HEK293T (cell line): ENCODE measurements around the gene CCDC148.
"Not testable (repeated sequence)": the region's sequence is repeated elsewhere in the genome, so short reads cannot be mapped to it uniquely, and the experiment has no call there.

Experiments used
- CTCF ChIA-PET: fragments of 350-600 bp; formaldehyde crosslinking; extraction: SDS; loops from one replicate; lab custom pipeline; 2021; ENCODE audit warnings: antibody characterized with exemption, inconsistent platforms; lab: Yijun Ruan, JAX
- POLR2A ChIA-PET: fragments of 350-600 bp; formaldehyde crosslinking; extraction: SDS; loops from one replicate; lab custom pipeline; 2020; ENCODE audit warnings: antibody characterized with exemption, inconsistent platforms; lab: Yijun Ruan, JAX
- DNase-seq: peaks from one replicate; pipeline ENCODE4 v3.0.0; 2012; ENCODE audit warnings: mixed read lengths; ENCODE audit errors: extremely low spot score
- ARNT ChIP-seq: fragments of 450-650 bp; IDR thresholded peaks from 2 replicates; pipeline ENCODE4 v1.6.1; 2017; ENCODE audit warnings: mild to moderate bottlenecking
- BHLHE40 ChIP-seq: fragments of 450-650 bp; IDR thresholded peaks from 2 replicates; pipeline ENCODE4 v1.6.1; 2016; ENCODE audit warnings: mild to moderate bottlenecking, moderate library complexity, borderline replicate concordance
- CTBP1 ChIP-seq: fragments of 450-650 bp; IDR thresholded peaks from 2 replicates; pipeline ENCODE4 v1.6.1; 2016; ENCODE audit warnings: borderline replicate concordance
- ELF4 ChIP-seq: fragments of 450-650 bp; IDR thresholded peaks from 2 replicates; pipeline ENCODE4 v1.6.1; 2017; ENCODE audit warnings: antibody characterized with exemption
- FOXA1 ChIP-seq: fragments of 450-650 bp; IDR thresholded peaks from 2 replicates; pipeline ENCODE4 v1.6.1; 2016; ENCODE audit warnings: mild to moderate bottlenecking
- FOXK2 ChIP-seq: fragments of 450-650 bp; IDR thresholded peaks from 2 replicates; pipeline ENCODE4 v1.6.1; 2016; ENCODE audit warnings: mild to moderate bottlenecking
- FOXM1 ChIP-seq: fragments of 450-650 bp; IDR thresholded peaks from 2 replicates; pipeline ENCODE4 v1.6.1; 2017; ENCODE audit warnings: mild to moderate bottlenecking, borderline replicate concordance
- HDGF ChIP-seq: fragments of 450-650 bp; IDR thresholded peaks from 2 replicates; pipeline ENCODE4 v1.6.1; 2017; ENCODE audit warnings: antibody characterized with exemption, borderline replicate concordance
- L3MBTL2 ChIP-seq: fragments of 450-650 bp; conservative IDR thresholded peaks from 2 replicates; pipeline ENCODE4 v1.6.1; 2016; ENCODE audit warnings: mild to moderate bottlenecking
- LEF1 ChIP-seq: fragments of 450-650 bp; IDR thresholded peaks from 2 replicates; pipeline ENCODE4 v1.6.1; 2017; ENCODE audit warnings: mild to moderate bottlenecking, borderline replicate concordance
- NFRKB ChIP-seq: fragments of 450-650 bp; IDR thresholded peaks from 2 replicates; pipeline ENCODE4 v1.6.1; 2016; ENCODE audit warnings: mild to moderate bottlenecking, moderate library complexity
- SUZ12 ChIP-seq: fragments of 450-650 bp; IDR thresholded peaks from 2 replicates; pipeline ENCODE4 v1.6.1; 2016; ENCODE audit warnings: mild to moderate bottlenecking
- TARDBP ChIP-seq: fragments of 450-650 bp; IDR thresholded peaks from 2 replicates; pipeline ENCODE4 v1.6.1; 2016
- ZNF384 ChIP-seq: fragments of 450-650 bp; IDR thresholded peaks from 2 replicates; pipeline ENCODE4 v1.6.1; 2016
- TF ChIP-seq, protein P1 (sequence below): fragments of 450-650 bp; IDR thresholded peaks from 2 replicates; pipeline ENCODE4 v1.6.1; 2016

CCDC148 gene

DNA sequence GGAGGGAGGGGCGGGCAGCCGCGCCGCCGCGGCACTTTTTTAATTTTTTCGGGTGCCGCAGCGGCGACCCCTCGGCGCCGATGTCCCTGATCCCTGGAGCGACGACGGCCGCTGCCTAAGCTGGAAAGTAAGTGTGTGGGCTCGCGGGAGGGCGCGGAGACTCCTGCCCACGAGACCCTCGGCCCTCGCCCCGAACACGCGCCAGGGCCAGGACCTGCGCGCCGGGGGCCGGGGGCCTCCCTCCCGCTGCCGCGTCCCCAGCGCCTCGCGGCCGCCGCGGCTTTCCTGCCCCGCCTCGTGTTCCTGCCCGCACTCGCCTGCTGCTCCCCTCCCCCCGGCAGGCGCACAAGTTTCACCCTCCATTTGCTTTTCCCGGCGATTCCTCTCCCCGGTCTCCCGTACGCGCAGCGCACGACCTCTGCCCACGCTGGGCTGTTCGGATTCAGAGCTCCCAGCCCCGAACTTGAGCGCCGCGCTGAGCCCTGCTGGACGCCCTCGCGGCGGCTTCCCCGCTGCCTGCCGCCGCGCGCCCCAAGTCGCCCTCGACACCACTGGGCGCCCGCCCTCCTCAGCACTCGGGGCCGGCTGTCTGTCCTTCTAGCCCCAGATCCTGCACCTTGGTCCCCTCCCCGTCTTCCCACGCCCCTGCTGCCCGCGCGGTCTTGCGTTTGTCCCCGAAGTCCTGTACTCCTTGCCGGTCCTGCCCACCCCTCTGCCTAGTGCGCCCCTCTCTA lies 706 bp upstream of the CCDC148 start:
- ChIA-PET POLR2A (interaction anchor here (0.7 kb wide), 1 partner anchor 20 kb away, joined by 3 read pairs; no protein-coding TSS in a partner anchor), CTCF (no interaction called here)
- peak; percentile 53 for DNase-seq
- no peak for TF ChIP-seq FOXA1
- TF ChIP-seq L3MBTL2, result peak; percentile 74
- TF ChIP-seq FOXM1, result peak; percentile 63; the same call in 1 of the 2 replicates

DNA sequence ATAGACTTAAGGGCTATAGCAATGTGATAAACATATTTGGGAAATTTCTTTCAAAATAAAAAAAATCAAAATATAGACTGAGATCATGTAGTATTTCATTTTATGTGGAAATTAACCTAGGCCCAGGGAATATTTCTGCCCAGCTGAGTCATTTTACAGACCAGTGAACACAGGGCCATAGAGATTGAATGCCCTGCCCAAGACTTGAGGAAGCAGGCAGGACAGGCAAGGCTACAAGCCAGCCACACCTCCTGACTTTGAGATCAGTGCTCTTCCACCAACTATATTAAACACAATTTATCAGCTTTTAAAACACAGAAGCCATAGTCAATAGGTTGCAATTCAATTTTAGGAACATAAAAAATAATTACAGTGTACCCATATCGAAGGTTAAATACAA lies 12.9 kb downstream of the CCDC148 start:
- DNase-seq, result no peak
- POLR2A ChIA-PET, result no interaction called here
- TF ChIP-seq BHLHE40 (no peak), FOXM1 (no peak), FOXK2 (no peak), LEF1 (no peak), SUZ12 (no peak), HDGF (no peak), NFRKB (no peak), ARNT (no peak)
- TF ChIP-seq, protein P1, sequence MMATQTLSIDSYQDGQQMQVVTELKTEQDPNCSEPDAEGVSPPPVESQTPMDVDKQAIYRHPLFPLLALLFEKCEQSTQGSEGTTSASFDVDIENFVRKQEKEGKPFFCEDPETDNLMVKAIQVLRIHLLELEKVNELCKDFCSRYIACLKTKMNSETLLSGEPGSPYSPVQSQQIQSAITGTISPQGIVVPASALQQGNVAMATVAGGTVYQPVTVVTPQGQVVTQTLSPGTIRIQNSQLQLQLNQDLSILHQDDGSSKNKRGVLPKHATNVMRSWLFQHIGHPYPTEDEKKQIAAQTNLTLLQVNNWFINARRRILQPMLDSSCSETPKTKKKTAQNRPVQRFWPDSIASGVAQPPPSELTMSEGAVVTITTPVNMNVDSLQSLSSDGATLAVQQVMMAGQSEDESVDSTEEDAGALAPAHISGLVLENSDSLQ, result no peak
- CTCF ChIA-PET, result interaction anchor here (1.2 kb wide), 1 partner anchor 13 kb away, joined by 5 read pairs; the partner anchor contains the start of gene CCDC148

DNA sequence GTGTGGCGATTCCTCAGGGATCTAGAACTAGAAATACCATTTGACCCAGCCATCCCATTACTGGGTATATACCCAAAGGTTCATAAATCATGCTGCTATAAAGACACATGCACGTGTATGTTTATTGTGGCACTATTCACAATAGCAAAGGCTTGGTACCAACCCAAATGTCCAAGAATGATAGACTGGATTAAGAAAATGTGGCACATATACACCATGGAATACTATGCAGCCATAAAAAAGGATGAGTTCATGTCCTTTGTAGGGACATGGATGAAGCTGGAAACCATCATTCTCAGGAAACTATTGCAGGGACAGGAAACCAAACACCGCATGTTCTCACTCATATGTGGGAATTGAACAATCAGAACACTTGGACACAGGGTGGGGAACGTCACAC lies 17.5 kb downstream of the CCDC148 start:
- DNase-seq, CTCF ChIA-PET, POLR2A ChIA-PET: not testable (repeated sequence)

DNA sequence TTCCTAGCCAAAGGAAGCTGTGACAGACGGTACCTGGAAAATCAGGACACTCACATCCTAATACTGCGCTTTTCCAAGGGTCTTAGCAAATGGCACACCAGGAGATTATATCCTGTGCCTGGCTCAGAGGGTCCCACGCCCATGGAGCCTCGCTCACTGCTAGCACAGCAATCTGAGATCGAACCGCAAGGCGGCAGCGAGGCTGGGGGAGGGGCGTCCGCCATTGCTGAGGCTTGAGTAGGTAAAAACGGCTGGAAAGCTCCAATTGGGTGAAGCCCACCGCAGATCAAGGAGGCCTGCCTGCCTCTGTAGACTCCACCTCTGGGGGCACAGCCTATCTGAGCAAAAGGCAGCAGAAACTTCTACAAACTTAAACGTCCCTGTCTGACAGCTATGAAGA lies 22.8 kb downstream of the CCDC148 start:
- CTCF ChIA-PET, POLR2A ChIA-PET, DNase-seq: not testable (repeated sequence)

DNA sequence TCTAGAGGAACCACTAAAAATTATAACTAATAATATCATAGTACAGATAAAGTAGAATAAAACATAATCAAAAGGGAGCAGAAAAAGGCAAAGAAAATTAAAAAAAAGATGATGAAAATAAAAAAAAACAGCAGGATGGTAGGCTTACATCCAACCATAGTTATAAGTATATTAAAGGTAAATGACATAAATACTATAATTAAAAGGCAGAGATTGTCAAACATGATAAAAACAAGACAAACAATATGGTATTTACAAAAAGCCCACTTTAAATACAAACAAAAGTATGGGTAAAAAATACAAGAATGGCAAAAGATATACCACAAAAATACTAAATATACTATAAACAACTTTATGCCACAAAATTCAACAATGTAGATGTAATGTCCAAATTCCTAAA lies 24.4 kb downstream of the CCDC148 start:
- TF ChIP-seq FOXM1, result no peak
- TF ChIP-seq L3MBTL2, result no peak
- TF ChIP-seq ELF4, result no peak
- TF ChIP-seq BHLHE40, result no peak
- TF ChIP-seq SUZ12, result no peak
- TF ChIP-seq, protein P1, result no peak
- no peak for TF ChIP-seq ARNT
- TF ChIP-seq TARDBP, result no peak
- no peak for TF ChIP-seq ZNF384
- no peak for TF ChIP-seq NFRKB
- no peak for TF ChIP-seq LEF1
- no peak for TF ChIP-seq HDGF
- no peak for TF ChIP-seq FOXK2
- POLR2A ChIA-PET, result no interaction called here
- no peak for DNase-seq
- CTCF ChIA-PET, result no interaction called here

DNA sequence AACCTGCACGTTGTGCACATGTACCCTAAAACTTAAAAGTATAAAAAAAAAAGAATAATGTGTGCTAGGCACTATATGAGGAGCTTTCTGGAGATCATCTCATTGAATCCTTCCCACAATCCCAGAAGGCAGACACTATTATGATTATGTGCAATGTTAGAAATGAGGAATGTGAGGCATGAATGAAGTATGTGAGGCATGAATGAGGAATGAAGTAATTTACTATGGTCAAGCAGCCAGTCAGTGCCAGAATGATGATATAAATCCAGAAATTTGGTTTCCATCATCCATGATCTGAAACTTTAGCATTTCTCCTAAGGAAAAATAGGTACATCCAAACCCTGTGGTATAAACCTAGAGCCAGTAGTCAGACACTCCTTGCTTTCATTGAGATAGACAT lies 42.0 kb downstream of the CCDC148 start:
- no peak for DNase-seq
- ChIA-PET POLR2A (no interaction called here), CTCF (no interaction called here)
- TF ChIP-seq ARNT (no peak), BHLHE40 (no peak), SUZ12 (no peak)

DNA sequence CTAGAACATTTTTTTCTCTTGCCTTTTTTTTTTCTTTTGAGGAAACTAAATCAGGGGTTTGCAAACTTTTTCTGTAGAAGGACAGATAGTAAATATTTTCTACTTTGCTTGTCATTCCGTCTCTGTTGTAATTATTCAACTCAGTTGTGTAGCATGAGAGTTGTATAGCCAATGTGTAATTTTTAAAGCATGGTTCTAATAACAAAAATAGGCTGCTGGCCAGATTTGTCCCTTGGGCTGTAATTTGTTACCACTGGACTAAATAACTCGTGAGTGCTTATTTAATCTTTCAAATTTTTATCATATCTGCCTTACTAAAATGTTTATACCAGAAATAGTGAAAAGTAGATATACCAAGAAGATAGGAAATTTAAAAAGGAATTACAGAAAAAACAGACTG lies 43.0 kb downstream of the CCDC148 start:
- ChIA-PET CTCF (interaction anchor here (0.6 to 1.1 kb wide), 2 partner anchors 235 to 784 kb away, joined by 3 to 7 read pairs; partner anchors contain the start of gene ACVR1C), POLR2A (no interaction called here)
- TF ChIP-seq ZNF384 (no peak), BHLHE40 (no peak), L3MBTL2 (no peak), SUZ12 (no peak), TARDBP (no peak), FOXA1 (no peak), CTBP1 (no peak), LEF1 (no peak), NFRKB (no peak)
- no peak for DNase-seq

DNA sequence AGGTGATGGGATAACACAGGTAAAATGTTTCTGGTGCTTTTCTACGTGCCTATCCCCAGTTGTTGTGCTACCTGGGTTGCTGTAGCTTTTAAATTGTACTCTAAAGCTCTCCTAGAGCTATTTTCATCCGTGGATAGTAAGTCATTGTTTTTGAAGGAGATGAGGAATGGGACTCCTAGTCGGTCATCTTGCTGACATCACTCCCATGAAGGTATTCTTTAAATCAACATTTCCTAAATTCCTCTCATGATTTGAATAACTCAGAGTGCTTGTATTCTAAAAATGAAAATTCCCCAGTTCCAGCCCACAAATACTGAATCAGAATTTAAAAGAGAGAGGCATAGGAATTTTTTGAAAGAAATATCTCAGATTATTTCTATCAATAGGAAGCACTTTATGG lies 44.3 kb downstream of the CCDC148 start:
- TF ChIP-seq ELF4 (no peak), TARDBP (no peak), NFRKB (no peak), FOXK2 (no peak), ZNF384 (no peak), CTBP1 (no peak)
- TF ChIP-seq, protein P1, result no peak
- ChIA-PET POLR2A (no interaction called here), CTCF (no interaction called here)
- DNase-seq, result no peak
